ENCODE measurements around the gene SPATA31E1.

GRCh38 chr9:87896891-87897290 is 14.2 kb downstream of the SPATA31E1 start:
- TF ChIP-seq EZH2 (IDR thresholded peaks at IDR 0.05; ENCODE audit: borderline replicate concordance, low read length), result no peak
- TF ChIP-seq, protein P1, sequence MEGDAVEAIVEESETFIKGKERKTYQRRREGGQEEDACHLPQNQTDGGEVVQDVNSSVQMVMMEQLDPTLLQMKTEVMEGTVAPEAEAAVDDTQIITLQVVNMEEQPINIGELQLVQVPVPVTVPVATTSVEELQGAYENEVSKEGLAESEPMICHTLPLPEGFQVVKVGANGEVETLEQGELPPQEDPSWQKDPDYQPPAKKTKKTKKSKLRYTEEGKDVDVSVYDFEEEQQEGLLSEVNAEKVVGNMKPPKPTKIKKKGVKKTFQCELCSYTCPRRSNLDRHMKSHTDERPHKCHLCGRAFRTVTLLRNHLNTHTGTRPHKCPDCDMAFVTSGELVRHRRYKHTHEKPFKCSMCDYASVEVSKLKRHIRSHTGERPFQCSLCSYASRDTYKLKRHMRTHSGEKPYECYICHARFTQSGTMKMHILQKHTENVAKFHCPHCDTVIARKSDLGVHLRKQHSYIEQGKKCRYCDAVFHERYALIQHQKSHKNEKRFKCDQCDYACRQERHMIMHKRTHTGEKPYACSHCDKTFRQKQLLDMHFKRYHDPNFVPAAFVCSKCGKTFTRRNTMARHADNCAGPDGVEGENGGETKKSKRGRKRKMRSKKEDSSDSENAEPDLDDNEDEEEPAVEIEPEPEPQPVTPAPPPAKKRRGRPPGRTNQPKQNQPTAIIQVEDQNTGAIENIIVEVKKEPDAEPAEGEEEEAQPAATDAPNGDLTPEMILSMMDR (IDR thresholded peaks at IDR 0.05; ENCODE audit: low read length), result no peak

Data from OCI-LY1 (cell line).